ENCODE measurements around the gene CFAP157. TPM values are rescaled to one million over a fixed set of nuclear protein-coding genes. Genes with fewer than 3 reads are reported as not detected.

The CFAP157 gene
- total and polyA plus RNA-seq, 2 donors from 2014 or later = 0.41 to 2.9 TPM

DNA sequence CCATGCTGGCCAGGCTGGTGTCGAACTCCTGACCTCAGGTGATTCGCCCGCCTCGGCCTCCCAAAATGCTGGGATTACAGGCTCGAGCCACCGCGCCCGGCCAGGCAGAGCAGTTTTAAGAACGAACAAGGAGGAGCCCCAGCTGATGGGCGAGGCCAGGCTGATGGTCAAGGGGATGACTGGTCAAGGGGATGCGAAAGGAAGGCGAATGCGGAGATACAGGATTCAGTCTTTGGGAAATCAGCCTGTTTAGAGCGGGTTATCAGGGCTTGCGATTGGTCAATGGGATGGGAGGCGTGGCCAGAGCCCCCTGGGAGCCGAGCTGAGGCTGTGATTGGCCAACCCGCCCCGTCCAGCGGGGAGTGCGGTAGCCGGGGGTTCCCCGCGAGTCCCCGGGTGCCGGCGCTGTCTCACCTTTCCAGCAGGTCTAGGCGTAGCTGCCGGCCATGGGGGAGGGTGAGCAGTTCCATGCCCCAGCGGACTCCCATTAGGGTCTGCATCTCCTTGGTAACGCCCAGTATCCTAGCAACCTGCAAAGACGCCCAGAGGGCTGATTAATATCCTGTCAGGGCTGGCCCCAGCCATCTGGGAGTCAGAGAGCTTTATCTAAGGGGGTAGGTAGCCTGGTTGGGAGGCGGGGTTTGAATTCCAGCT lies 35.8 kb downstream of the CFAP157 start:
- no peak for TF ChIP-seq CTCF (IDR thresholded peaks at IDR 0.05; ENCODE audit: borderline replicate concordance, extremely low read depth, insufficient read depth)
- FAIRE-seq (no peak), DNase-seq (peak in 4 of 5 donors; percentile 94 to 96 (median 95))
- Histone ChIP-seq H3K36me3 (ENCODE audit: control insufficient read depth in 2 of 3, insufficient read depth in 3 of 3, low read length in 3 of 3) (no peaks in the 10 kb centered on the region), H3K27ac (ENCODE audit: low read depth in 2 of 2, low read length in 2 of 2) (no peak overlapping the region), H3K27me3 (ENCODE audit: control insufficient read depth, insufficient read depth, low read length) (no peaks in the 10 kb centered on the region), H3K9me3 (ENCODE audit: control insufficient read depth in 2 of 3, insufficient read depth in 1 of 3, low read length in 3 of 3) (no peaks in the 10 kb centered on the region), H3K4me1 (ENCODE audit: control insufficient read depth in 2 of 3, insufficient read depth in 2 of 3, low read depth in 1 of 3, low read length in 3 of 3) (peaks cover 0 to 3% (median 0%) of the 10 kb centered on the region in 3 donors), H3K4me3 (ENCODE audit: low read length in 3 of 3) (peak overlapping the region in 1 of 3 donors; percentile 33), H3K9ac (ENCODE audit: low read length in 3 of 3) (no peak overlapping the region)
- intact Hi-C loops (cut with DNase I) = loop anchor here (5.0 kb wide), 1 partner anchor 35 kb away; the partner anchor contains the start of gene SH2D3C

GRCh38 chr9:127744398-127745110 lies 37.8 kb downstream of the CFAP157 start:
- Histone ChIP-seq H3K9me3 (ENCODE audit: control insufficient read depth in 2 of 3, insufficient read depth in 1 of 3, low read length in 3 of 3) (no peaks in the 10 kb centered on the region), H3K27ac (ENCODE audit: low read depth in 2 of 2, low read length in 2 of 2) (no peak overlapping the region), H3K36me3 (ENCODE audit: control insufficient read depth in 2 of 3, insufficient read depth in 3 of 3, low read length in 3 of 3) (no peaks in the 10 kb centered on the region), H3K4me1 (ENCODE audit: control insufficient read depth in 2 of 3, insufficient read depth in 2 of 3, low read depth in 1 of 3, low read length in 3 of 3) (peaks cover 0 to 3% (median 0%) of the 10 kb centered on the region in 3 donors), H3K9ac (ENCODE audit: low read length in 3 of 3) (no peak overlapping the region), H3K27me3 (ENCODE audit: control insufficient read depth, insufficient read depth, low read length) (no peaks in the 10 kb centered on the region), H3K4me3 (ENCODE audit: low read length in 3 of 3) (no peak overlapping the region)
- no peak for TF ChIP-seq CTCF (IDR thresholded peaks at IDR 0.05; ENCODE audit: borderline replicate concordance, extremely low read depth, insufficient read depth)
- intact Hi-C loops (cut with DNase I) = loop anchor here (5.0 kb wide), 1 partner anchor 33 kb away; the partner anchor contains the start of gene SH2D3C
- FAIRE-seq (no peak), DNase-seq (peak in 1 of 5 donors; percentile 53)

DNA sequence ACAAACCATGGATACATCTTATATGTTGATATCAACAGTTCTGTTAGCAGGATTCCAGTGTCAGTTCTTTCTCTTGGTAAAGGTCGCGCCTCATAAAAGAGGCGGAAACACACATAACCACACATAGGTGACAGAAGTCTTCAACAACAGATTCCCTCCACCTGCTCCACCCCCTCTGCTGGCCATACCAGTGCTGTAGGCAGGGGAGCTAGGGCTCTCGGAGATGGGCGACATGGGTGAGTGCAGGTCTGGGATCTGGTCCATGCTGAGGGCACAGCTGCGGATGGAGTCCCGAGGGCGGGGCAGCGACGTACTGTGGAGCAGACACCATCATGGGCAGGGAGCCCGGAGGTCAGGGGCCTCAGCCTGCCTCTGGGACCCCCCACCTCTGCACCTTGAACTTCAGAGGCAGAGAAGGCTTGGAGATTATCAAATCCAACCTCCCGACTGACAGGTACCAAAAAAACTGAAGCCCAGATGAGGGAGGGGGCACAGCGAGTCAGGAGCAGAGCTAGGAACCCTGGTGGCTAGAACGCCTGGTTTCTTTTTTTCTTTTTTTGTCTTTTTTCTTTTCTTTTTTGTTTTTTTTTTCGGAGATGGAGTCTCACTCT lies 40.3 kb downstream of the CFAP157 start:
- TF ChIP-seq CTCF (IDR thresholded peaks at IDR 0.05; ENCODE audit: borderline replicate concordance, extremely low read depth, insufficient read depth) = no peak
- Histone ChIP-seq H3K9me3 (ENCODE audit: control insufficient read depth in 2 of 3, insufficient read depth in 1 of 3, low read length in 3 of 3) (no peaks in the 10 kb centered on the region), H3K4me3 (ENCODE audit: low read length in 3 of 3) (no peak overlapping the region), H3K4me1 (ENCODE audit: control insufficient read depth in 2 of 3, insufficient read depth in 2 of 3, low read depth in 1 of 3, low read length in 3 of 3) (peaks cover 0 to 3% (median 0%) of the 10 kb centered on the region in 3 donors), H3K36me3 (ENCODE audit: control insufficient read depth in 2 of 3, insufficient read depth in 3 of 3, low read length in 3 of 3) (no peaks in the 10 kb centered on the region), H3K9ac (ENCODE audit: low read length in 3 of 3) (no peak overlapping the region), H3K27me3 (ENCODE audit: control insufficient read depth, insufficient read depth, low read length) (no peaks in the 10 kb centered on the region), H3K27ac (ENCODE audit: low read depth in 2 of 2, low read length in 2 of 2) (no peak overlapping the region)
- intact Hi-C loops (cut with DNase I) = no loop called here
- FAIRE-seq = no peak
- peak in 1 of 5 donors; percentile 52 for DNase-seq

Data from kidney (tissue), 14 donors.